ENCODE results near the gene TRRAP.
"Not testable (repeated sequence)": the region's sequence is repeated elsewhere in the genome, so short reads cannot be mapped to it uniquely, and the experiment has no call there.

Gene TRRAP

DNA sequence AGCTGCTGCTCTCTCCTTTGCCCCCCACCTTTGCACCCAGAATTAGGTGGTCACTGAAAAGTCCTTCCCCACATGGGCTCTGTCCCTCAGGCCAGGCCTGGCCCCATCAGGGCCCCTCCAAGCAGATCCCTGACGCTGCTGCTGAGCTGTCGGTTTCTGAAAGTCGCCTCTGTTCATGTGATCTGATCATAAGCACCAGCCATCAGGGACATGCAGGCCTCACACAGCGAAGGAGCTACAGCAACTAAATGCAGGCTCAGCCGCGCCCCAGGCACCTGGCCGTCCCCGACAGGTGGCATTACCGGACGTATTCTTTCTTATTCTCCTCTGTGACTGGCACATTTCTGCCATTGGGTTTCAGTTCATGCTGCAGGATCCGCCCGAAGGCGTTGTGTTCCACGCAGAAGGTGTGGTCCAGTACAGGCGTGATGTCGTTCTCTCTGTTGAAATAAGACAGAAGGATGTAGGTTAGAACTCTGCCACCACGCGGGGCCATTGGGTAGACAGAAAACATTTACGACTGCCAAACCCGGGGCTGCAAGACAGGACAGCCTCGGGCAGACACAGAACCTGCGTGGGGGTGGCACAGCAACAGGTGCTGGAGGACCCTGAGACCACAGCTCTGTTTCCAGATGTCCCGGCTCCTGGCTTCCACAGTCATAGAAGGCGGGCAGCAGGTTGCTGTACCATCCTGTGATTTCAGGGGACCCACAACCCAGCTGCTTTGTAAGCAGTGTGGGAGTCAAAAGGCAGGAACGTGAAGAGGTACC, 159.9 kb downstream of the TRRAP start:
- DNase-seq, result no peak
- TF ChIP-seq GATA1 (IDR thresholded peaks at IDR 0.05; ENCODE audit: low read depth, low read length) (no peak), POLR2A (IDR thresholded peaks at IDR 0.05; ENCODE audit: low read length) (no peak)

DNA sequence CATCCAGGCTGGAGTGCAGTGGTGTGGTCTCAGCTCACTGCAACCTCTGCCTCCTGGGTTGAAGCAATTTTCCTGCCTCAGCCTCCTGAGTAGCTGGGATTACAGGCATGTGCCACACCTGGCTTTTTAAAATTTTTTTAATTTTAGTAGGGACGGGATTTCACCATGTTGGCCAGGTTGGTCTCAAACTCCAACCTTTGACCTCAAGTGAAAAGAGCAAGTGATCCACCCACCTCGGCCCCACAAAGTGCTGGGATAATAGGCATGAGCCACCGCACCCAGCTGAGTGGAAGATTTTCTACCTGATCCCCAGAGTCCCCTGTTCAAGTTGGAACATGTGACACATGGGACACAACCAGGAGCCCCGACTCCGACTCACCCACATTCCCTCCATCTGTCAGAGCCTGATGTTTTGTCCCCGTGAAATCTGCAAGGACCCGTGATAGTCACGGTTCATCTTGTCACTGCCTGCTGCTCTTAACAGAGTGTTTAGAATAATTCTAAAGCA, 161.1 kb downstream of the TRRAP start:
- no peak for DNase-seq
- no peak for TF ChIP-seq POLR2A (IDR thresholded peaks at IDR 0.05; ENCODE audit: low read length)
- no peak for TF ChIP-seq GATA1 (IDR thresholded peaks at IDR 0.05; ENCODE audit: low read depth, low read length)

DNA sequence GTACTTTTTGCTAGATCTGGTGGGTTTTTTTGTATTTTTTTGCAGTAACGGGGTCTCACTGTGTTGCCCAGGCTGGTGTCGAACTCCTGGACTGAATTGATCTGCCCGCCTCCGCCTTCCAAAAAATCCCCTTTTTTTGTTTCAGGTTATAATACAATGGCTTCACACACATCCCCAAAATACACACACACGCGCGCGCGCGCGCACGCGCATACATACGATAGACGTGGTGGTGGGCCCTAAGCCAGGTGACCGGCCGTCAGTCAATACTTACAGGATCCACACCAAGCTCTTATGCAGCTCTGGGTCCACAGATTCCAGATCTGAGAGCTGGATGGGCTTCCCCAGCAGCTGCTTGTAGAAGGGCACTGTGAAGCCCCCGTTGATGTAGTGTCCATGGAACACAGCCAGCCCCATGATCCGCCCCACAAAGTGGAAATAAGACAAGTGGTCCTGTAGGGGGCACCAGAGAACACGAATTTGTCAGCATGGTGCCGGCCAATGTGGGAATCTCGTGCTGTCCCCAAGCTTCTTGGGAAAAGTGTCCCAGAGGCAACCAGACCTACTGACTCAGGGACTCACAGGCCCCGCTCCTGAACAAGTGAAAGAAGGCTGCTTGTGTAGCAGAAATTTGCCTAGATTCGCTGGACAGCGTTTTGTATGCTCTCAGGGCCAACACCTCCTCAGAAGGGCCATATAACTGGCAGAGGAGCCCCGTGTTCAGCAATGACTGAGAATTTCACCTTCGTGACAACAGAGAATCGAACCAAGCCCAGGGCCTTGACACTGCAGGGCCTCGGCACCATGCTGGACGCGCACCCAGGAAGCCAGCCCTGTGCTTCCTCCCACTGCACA, 162.0 kb downstream of the TRRAP start:
- peak; percentile 76 to 88 for DNase-seq
- TF ChIP-seq POLR2A (IDR thresholded peaks at IDR 0.05; ENCODE audit: low read length) (no peak), GATA1 (IDR thresholded peaks at IDR 0.05; ENCODE audit: low read depth, low read length) (no peak)

DNA sequence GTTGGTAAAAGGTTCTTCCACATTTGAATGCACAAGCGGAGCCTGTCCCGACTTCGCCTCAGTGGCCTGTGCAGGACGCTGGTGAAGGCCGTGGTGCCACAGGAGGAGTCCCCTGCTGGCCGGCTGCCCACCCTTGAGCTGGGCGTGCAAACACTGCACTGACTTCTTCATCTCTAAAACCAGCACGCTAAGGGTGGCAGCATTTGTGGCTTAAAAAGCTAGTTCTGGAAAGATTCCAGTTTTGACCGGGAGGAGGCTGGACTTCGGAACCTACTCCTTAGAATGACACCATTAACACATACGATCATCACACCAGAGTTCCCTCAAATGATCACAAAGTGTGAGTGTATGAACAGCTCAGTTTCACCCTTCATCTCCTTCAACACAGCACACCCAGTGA, 163.2 kb downstream of the TRRAP start:
- DNase-seq, result no peak
- TF ChIP-seq GATA1 (IDR thresholded peaks at IDR 0.05; ENCODE audit: low read depth, low read length) (no peak), POLR2A (IDR thresholded peaks at IDR 0.05; ENCODE audit: low read length) (no peak)

DNA sequence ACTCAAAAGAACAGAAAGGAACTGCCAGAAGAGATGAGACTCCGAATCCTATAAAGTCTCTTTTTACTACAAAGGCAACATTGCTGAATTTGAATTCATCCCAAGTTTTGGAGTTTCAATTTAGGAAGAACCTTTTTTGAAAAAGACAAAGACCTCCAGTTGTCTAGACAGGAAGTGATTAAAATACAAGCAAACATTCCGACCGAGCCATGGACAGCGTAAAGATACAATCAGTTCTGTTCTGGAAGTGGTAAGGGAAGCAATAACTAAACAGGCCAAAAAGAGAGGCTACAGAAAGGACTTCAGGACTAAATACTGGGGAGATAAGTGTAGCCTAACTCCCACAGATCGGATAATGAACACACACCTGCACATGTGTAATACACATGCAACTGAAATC, 164.6 kb downstream of the TRRAP start:
- no peak for DNase-seq
- TF ChIP-seq POLR2A (IDR thresholded peaks at IDR 0.05; ENCODE audit: low read length) (no peak), GATA1 (IDR thresholded peaks at IDR 0.05; ENCODE audit: low read depth, low read length) (no peak)

DNA sequence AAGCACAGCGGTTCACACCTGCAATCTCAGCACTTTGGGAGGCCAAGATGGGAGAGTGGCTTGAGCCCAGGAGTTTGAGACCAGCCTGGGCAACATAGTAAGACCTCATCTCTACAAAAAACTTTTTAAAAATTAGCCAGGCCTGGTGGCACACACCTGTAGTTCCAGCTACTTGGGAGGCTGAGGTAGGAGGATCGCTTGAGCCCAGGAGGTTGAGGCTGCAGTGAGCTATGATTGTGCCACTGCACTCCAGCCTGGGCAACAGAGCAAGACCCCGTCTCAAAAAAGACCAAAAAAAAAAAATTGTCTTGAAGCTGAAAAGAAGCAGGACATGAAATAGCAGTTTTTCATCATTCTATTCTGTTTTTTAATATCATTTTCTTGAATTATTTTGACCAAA, 166.5 kb downstream of the TRRAP start:
- DNase-seq, result not testable (repeated sequence)

DNA sequence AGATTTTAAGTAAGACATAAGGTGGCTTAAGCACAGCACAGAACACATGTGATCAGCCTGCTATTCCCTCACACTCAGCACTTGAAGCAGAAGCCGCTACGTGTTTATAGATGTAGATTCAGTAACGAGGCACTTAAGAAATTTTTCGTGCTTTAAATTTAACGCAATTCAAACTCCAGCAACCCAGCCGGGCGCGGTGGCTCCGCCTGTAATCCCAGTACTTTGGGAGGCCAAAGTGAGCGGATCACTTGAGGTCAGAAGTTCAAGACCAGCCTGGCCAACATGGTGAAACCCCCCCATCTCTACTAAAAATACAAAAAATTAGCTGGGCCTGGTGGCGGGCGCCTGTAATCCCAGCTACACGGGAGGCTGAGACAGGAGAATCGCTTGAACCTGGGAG, 167.9 kb downstream of the TRRAP start:
- DNase-seq, result not testable (repeated sequence)

DNA sequence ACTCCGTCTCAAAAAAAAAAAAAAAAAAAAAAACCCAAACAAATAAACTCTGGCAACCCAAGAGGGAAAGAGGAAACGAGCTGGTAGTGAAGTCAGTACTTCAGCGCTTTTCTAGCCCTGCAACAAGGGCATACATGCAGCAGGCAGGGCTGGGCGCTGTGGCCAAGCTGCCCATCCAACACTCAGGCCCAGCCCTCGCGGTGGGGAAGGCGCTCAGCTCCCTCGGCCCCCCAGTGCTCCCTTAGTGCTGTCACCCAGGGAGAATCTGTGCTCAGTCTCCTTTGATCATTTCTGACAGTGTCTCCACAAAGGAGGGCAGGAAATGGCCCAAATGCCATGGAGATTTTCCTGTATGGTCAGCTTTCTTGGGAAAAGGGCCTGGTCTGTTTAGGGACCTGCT, 168.4 kb downstream of the TRRAP start:
- no peak for DNase-seq
- TF ChIP-seq GATA1 (IDR thresholded peaks at IDR 0.05; ENCODE audit: low read depth, low read length) (no peak), POLR2A (IDR thresholded peaks at IDR 0.05; ENCODE audit: low read length) (no peak)

DNA sequence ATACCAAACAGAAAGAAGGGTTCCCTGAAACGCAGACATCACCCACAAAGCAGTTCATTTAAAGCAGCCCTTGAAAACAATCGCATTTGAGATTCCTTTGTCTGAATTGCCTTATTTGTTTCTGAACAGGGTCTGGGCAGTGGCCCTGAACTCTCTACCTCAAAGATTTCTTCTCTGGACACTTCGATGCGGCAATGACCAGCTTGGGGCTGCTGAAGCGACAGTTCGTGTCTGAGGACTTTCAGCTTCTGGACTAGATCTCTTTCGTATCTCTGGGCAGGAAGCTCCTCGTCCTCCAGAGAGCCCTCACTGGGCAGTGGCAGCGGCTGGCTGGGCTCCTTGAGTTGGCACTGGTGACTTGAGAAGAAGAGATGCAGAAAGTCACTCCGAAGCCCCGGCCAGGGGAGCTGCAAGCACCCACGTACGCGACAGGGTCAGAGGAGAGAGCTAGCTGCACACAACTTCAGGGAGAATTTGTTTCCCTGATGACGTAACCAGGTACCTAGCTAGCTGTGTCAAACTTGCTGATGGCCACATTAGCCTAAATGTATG, 169.3 kb downstream of the TRRAP start:
- DNase-seq, result no peak
- TF ChIP-seq POLR2A (IDR thresholded peaks at IDR 0.05; ENCODE audit: low read length) (no peak), GATA1 (IDR thresholded peaks at IDR 0.05; ENCODE audit: low read depth, low read length) (no peak)

DNA sequence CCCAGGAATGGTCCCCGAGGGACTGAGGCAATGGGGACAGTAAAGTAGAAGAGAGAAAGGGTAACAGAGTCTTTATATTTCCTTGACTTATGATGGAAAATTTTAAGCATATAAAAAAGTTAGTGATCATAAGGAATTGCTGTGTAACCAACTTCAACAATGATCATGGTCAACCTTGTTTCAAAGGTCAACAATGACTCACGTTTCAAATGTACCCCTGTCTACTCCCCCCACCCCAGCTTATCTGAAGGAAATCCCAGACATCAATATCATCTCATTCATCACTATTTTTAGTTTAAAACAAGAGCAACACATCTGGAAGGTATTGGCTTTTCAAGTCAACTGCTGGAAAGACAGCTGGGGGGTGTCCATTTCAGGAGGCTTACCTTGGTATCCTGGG, 172.6 kb downstream of the TRRAP start:
- TF ChIP-seq GATA1 (IDR thresholded peaks at IDR 0.05; ENCODE audit: low read depth, low read length) (no peak), POLR2A (IDR thresholded peaks at IDR 0.05; ENCODE audit: low read length) (no peak)
- no peak for DNase-seq

DNA sequence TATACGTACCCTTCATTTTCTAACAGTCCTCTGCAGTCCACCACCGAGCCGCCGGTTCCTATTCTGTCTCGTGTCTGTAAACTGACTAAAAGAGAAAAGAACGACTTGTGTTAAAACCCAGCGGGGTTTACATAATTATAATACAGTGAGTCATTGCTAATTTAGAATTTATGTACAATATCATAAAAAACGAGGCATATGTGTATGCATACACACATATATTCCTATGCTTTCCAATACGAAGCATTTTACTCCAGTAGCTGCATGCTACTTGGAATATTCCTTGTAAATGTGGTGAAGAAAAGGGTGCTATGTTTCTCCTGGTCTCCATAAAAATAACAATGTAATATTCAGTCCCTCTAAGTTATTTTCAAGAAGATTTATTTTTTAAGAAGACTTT, 176.4 kb downstream of the TRRAP start:
- TF ChIP-seq POLR2A (IDR thresholded peaks at IDR 0.05; ENCODE audit: low read length) (no peak), GATA1 (IDR thresholded peaks at IDR 0.05; ENCODE audit: low read depth, low read length) (no peak)
- DNase-seq, result no peak

DNA sequence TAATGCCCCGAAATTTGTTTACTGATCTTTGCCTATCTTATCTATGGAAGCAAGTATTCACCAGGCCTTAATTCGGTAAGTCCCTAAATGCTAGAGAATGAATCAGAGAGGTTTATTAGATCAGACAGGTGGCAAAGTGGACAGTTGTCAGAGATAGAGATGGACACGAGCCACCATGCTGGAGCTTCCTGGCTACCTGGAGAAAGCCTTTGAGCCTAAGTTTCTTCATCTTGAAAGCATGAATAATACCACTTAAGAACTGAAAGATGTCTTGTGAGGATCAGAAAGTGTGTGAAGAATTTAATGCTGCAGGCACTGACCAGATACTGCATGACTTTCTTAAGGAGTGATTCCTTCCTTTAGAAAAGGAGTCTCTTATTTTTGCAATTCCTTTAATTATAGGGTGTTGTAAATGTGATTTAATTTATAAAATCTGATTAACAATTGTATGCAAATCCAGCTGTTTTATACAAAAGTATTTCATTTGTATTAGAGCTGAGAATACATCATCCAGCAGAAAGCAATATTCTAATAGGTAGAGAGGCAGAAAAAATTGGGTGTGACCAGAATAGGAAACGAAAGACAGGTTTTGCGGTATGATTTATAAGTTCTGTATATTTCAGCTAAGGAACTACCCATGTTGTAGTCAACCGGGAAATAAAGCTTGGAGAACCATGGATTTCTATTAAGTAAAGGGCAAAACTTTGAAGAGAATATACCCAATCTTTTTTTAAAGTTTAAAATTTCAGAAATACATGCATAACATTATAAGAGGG, 182.9 kb downstream of the TRRAP start:
- DNase-seq, result no peak
- TF ChIP-seq POLR2A (IDR thresholded peaks at IDR 0.05; ENCODE audit: low read length) (no peak), GATA1 (IDR thresholded peaks at IDR 0.05; ENCODE audit: low read depth, low read length) (no peak)

Data from erythroblast (primary cell).